Stimulated activated effector memory CD8-positive, alpha-beta T cell treated with anti-CD3 and anti-CD28 coated beads, Interleukin-12 subunit alpha, Interleukin-12 subunit beta, amount 100 ng/mL, for 72 hours (primary cell): Measurements from ENCODE around the gene GSTP1.
A peak's percentile ranks its signal among the peaks of the same experiment; 100 is the strongest.

Experiments
- ATAC-seq: fragments of 150-1000 bp; cut with Tn5 transposase; 2 replicates; pipeline ENCODE4 v1.10.0; 2021
- DNase-seq, 2 donors: peaks; one replicate each; pipeline ENCODE4 v3.0.0; 2021 to 2022; ENCODE audit warnings: low spot score in 2 of 2
- H3K27ac Mint-ChIP-seq: one replicate; pipeline ENCODE4 v1.8.0; 2022; ENCODE audit warnings: mild to moderate bottlenecking, mixed read lengths
- H3K36me3 Mint-ChIP-seq: one replicate; pipeline ENCODE4 v1.8.0; 2022; ENCODE audit warnings: mild to moderate bottlenecking, mixed read lengths
- H3K4me1 Mint-ChIP-seq: one replicate; pipeline ENCODE4 v1.8.0; 2022; ENCODE audit warnings: mixed read lengths
- H3K4me3 Mint-ChIP-seq: one replicate; pipeline ENCODE4 v1.8.0; 2022; ENCODE audit warnings: mild to moderate bottlenecking, mixed read lengths
- H3K9me3 Mint-ChIP-seq: one replicate; pipeline ENCODE4 v1.8.0; 2022; ENCODE audit warnings: mixed read lengths

Gene GSTP1

GRCh38 chr11:67626970-67627369, 43.4 kb downstream of the GSTP1 start:
- no peaks in the 10 kb centered on the region for H3K9me3 Mint-ChIP-seq
- peaks cover 21% of the 10 kb centered on the region for H3K4me1 Mint-ChIP-seq
- H3K27ac Mint-ChIP-seq, result no peak overlapping the region
- no peak for DNase-seq
- ATAC-seq, result no peak
- H3K4me3 Mint-ChIP-seq, result no peak overlapping the region
- peaks cover 5% of the 10 kb centered on the region for H3K36me3 Mint-ChIP-seq

- Mint-ChIP-seq H3K9me3 (no peaks in the 10 kb centered on the region), H3K4me3 (peak overlapping the region; percentile 90), H3K27ac (no peak overlapping the region), H3K36me3 (peaks cover 5% of the 10 kb centered on the region), H3K4me1 (peaks cover 23% of the 10 kb centered on the region)
- ATAC-seq (no peak), DNase-seq (no peak)
Observed at GRCh38 chr11:67627441-67627811, 43.8 kb downstream of the GSTP1 start.

GRCh38 chr11:67627812-67628624, 44.4 kb downstream of the GSTP1 start:
- Mint-ChIP-seq H3K4me1 (peaks cover 23% of the 10 kb centered on the region), H3K4me3 (peak overlapping the region; percentile 90), H3K27ac (no peak overlapping the region), H3K9me3 (no peaks in the 10 kb centered on the region), H3K36me3 (peaks cover 5% of the 10 kb centered on the region)
- ATAC-seq (no peak), DNase-seq (no peak)

GRCh38 chr11:67628710-67629385, 45.2 kb downstream of the GSTP1 start:
- Mint-ChIP-seq H3K4me1 (peaks cover 23% of the 10 kb centered on the region), H3K27ac (peak overlapping the region; percentile 67), H3K9me3 (no peaks in the 10 kb centered on the region), H3K4me3 (peak overlapping the region; percentile 90), H3K36me3 (peaks cover 5% of the 10 kb centered on the region)
- DNase-seq (no peak), ATAC-seq (no peak)

GRCh38 chr11:67629386-67630227, 46.0 kb downstream of the GSTP1 start, which contains the start of gene NUDT8:
Gene NUDT8 (minus strand): TSS chr11:67629937. CDS start chr11:67629911, 26 bp downstream.
- ATAC-seq (peak; percentile 75), DNase-seq (peak; percentile 92 to 96)
- no peaks in the 10 kb centered on the region for H3K9me3 Mint-ChIP-seq
- H3K27ac Mint-ChIP-seq, result peak within 1 kb of the TSS; percentile 97
- peaks cover 5% of the 10 kb centered on the region for H3K36me3 Mint-ChIP-seq
- H3K4me1 Mint-ChIP-seq, result peaks cover 23% of the 10 kb centered on the region
- peak within 1 kb of the TSS; percentile 90 for H3K4me3 Mint-ChIP-seq

GRCh38 chr11:67630228-67630942, 46.8 kb downstream of the GSTP1 start:
- Mint-ChIP-seq H3K9me3 (no peaks in the 10 kb centered on the region), H3K27ac (peak overlapping the region; percentile 97), H3K4me1 (peaks cover 23% of the 10 kb centered on the region), H3K4me3 (peak overlapping the region; percentile 90), H3K36me3 (peaks cover 5% of the 10 kb centered on the region)
- DNase-seq (peak; percentile 95 to 99), ATAC-seq (peak; percentile 81)

- no peak for DNase-seq
- H3K4me3 Mint-ChIP-seq, result peak overlapping the region; percentile 90
- peaks cover 5% of the 10 kb centered on the region for H3K36me3 Mint-ChIP-seq
- H3K4me1 Mint-ChIP-seq, result peaks cover 23% of the 10 kb centered on the region
- no peak for ATAC-seq
- no peaks in the 10 kb centered on the region for H3K9me3 Mint-ChIP-seq
- peak overlapping the region; percentile 97 for H3K27ac Mint-ChIP-seq
Observed at GRCh38 chr11:67630943-67631331, 47.3 kb downstream of the GSTP1 start.

GRCh38 chr11:67631411-67631810, 47.8 kb downstream of the GSTP1 start:
- no peak for ATAC-seq
- no peaks in the 10 kb centered on the region for H3K9me3 Mint-ChIP-seq
- H3K4me3 Mint-ChIP-seq, result peak overlapping the region; percentile 90
- peak overlapping the region; percentile 43 for H3K27ac Mint-ChIP-seq
- peaks cover 5% of the 10 kb centered on the region for H3K36me3 Mint-ChIP-seq
- peaks cover 23% of the 10 kb centered on the region for H3K4me1 Mint-ChIP-seq
- DNase-seq, result no peak

- DNase-seq (no peak), ATAC-seq (no peak)
- Mint-ChIP-seq H3K4me1 (peaks cover 23% of the 10 kb centered on the region), H3K9me3 (no peaks in the 10 kb centered on the region), H3K4me3 (peak overlapping the region; percentile 31), H3K27ac (peak overlapping the region; percentile 43), H3K36me3 (peaks cover 5% of the 10 kb centered on the region)
Observed at GRCh38 chr11:67631853-67632174, 48.2 kb downstream of the GSTP1 start.

- H3K36me3 Mint-ChIP-seq, result peaks cover 5% of the 10 kb centered on the region
- no peaks in the 10 kb centered on the region for H3K9me3 Mint-ChIP-seq
- DNase-seq, result no peak
- no peak for ATAC-seq
- H3K27ac Mint-ChIP-seq, result peak overlapping the region; percentile 43
- H3K4me1 Mint-ChIP-seq, result peaks cover 20% of the 10 kb centered on the region
- peak overlapping the region; percentile 31 for H3K4me3 Mint-ChIP-seq
Observed at GRCh38 chr11:67632175-67632981, 48.8 kb downstream of the GSTP1 start.

- ATAC-seq, result no peak
- Mint-ChIP-seq H3K4me3 (no peak overlapping the region), H3K9me3 (no peaks in the 10 kb centered on the region), H3K4me1 (peaks cover 13% of the 10 kb centered on the region), H3K27ac (no peak overlapping the region), H3K36me3 (peaks cover 5% of the 10 kb centered on the region)
- no peak for DNase-seq
Observed at GRCh38 chr11:67632982-67633755, 49.6 kb downstream of the GSTP1 start.

GRCh38 chr11:67633758-67634365, 50.2 kb downstream of the GSTP1 start:
- ATAC-seq (no peak), DNase-seq (no peak)
- H3K4me1 Mint-ChIP-seq, result peaks cover 13% of the 10 kb centered on the region
- H3K4me3 Mint-ChIP-seq, result no peak overlapping the region
- peaks cover 5% of the 10 kb centered on the region for H3K36me3 Mint-ChIP-seq
- no peaks in the 10 kb centered on the region for H3K9me3 Mint-ChIP-seq
- H3K27ac Mint-ChIP-seq, result no peak overlapping the region
